H1 (cell line): ENCODE measurements around the gene VAX1. TPM values are rescaled to one million over a fixed set of nuclear protein-coding genes. Genes with fewer than 3 reads are reported as not detected.

Experiments used
- JUND ChIP-seq: IDR thresholded peaks from 2 replicates; pipeline ENCODE4 v1.6.1; 2011; ENCODE audit warnings: mild to moderate bottlenecking, improper control_type of control experiment, low read length
- polyA plus RNA-seq, 7 experiments: library from polyadenylated mRNA; depleted of rRNA in 3 of 7; stranded (reverse) in 5 of 7; unstranded in 2 of 7; fragments of >200 nt in 5 of 7; fragments of 200-250 nt in 2 of 7; gene quantifications; 1 replicate in 5 of 7; 2 replicates in 1 of 7; 4 replicates in 1 of 7; pipeline versions ENCODE4 v1.2.1 to v1.2.3, GENCODE V29; 2011 to 2013; ENCODE audit warnings: missing spikeins in 2 of 7, mixed read lengths in 2 of 7
- total RNA-seq: library from RNA; stranded (reverse); fragmentation: NEBNext Ultra II Directional; extraction: Animal tissue kit (Norgen Biotek cat#: 25700); gene quantifications from 2 replicates; pipeline ENCODE4 v1.2.1, GENCODE V29; 2021

The VAX1 gene
- total and polyA plus RNA-seq, 2 of the 8 experiments (the other 6 are each of a cell fraction or from before 2014, with no cell fraction given) = not detected

- no peak for TF ChIP-seq JUND
These were observed 1.6 kb downstream of the VAX1 start (continued) for GRCh38 chr10:117136391-117136975.
